PC-3 (cell line): ENCODE measurements around the gene LRRC8C. TPM values are rescaled to one million over a fixed set of nuclear protein-coding genes. Genes with fewer than 3 reads are reported as not detected.

ENCODE experiments used
- ATAC-seq: fragments of 200-7000 bp; cut with Tn5 transposase; 2 replicates; pipeline ENCODE4 v1.9.1; 2020; ENCODE audit warnings: mild to moderate bottlenecking, moderate library complexity
- BruUV-seq: library from RNA; stranded (reverse); fragments of 400-500 nt; replicated peaks from 2 replicates; lab custom pipeline; 2021; lab: Mats Ljungman, UMichigan
- CTCF ChIA-PET: fragments of 300-600 bp; sonication (Branson Sonifier 250); formaldehyde crosslinking; loops from one replicate; lab custom pipeline; 2022; ENCODE audit warnings: antibody characterized with exemption; lab: Charles Lee
- POLR2A ChIA-PET: fragments of 300-600 bp; sonication (Branson Sonifier 250); formaldehyde crosslinking; loops from one replicate; lab custom pipeline; 2022; ENCODE audit warnings: antibody characterized with exemption; ENCODE audit not compliant: unreplicated experiment; lab: Charles Lee
- DNase-seq: peaks from one replicate; pipeline ENCODE4 v3.0.0-alpha.2; 2015
- H2AFZ ChIP-seq: fragments of 300-600 bp; sonication (generic); 2 replicates; pipeline ENCODE4 v1.6.0; 2016; ENCODE audit warnings: antibody characterized with exemption, low read length
- H3F3A ChIP-seq: fragments of 300-600 bp; sonication (generic); one replicate; pipeline ENCODE4 v1.6.0; 2017; ENCODE audit warnings: antibody characterized with exemption, low read length, control low read depth, mild to moderate bottlenecking; ENCODE audit not compliant: unreplicated experiment
- H3K27ac ChIP-seq: fragments of 300-600 bp; sonication (generic); 2 replicates; pipeline ENCODE4 v1.5.1; 2016; ENCODE audit warnings: mild to moderate bottlenecking, low read length
- H3K27me3 ChIP-seq: fragments of 300-600 bp; sonication (generic); 2 replicates; pipeline ENCODE4 v1.6.1; 2016; ENCODE audit warnings: low read length, mixed read lengths
- H3K36me3 ChIP-seq: fragments of 300-600 bp; sonication (generic); 2 replicates; pipeline ENCODE4 v1.6.1; 2016; ENCODE audit warnings: low read depth, mixed run types, low read length, mixed read lengths
- H3K4me1 ChIP-seq: fragments of 300-600 bp; sonication (generic); 2 replicates; pipeline ENCODE4 v1.5.1; 2016; ENCODE audit warnings: low read length; ENCODE audit not compliant: insufficient read depth
- H3K4me2 ChIP-seq: fragments of 300-600 bp; sonication (generic); 2 replicates; pipeline ENCODE4 v1.6.0; 2016; ENCODE audit warnings: low read length
- H3K4me3 ChIP-seq: fragments of 300-600 bp; sonication (generic); 2 replicates; pipeline ENCODE4 v1.5.1; 2016; ENCODE audit warnings: mild to moderate bottlenecking, low read length, mixed read lengths
- H3K79me2 ChIP-seq: fragments of 300-600 bp; sonication (generic); 2 replicates; pipeline ENCODE4 v1.6.1; 2017; ENCODE audit warnings: low read length, mixed read lengths
- H3K9ac ChIP-seq: fragments of 300-600 bp; sonication (generic); 2 replicates; pipeline ENCODE4 v1.6.0; 2016; ENCODE audit warnings: mild to moderate bottlenecking, low read length
- H3K9me2 ChIP-seq: fragments of 300-600 bp; sonication (generic); replicated peaks from 2 replicates; pipeline ENCODE4 v1.6.1; 2016; ENCODE audit warnings: mixed run types, low read length, mixed read lengths
- H3K9me3 ChIP-seq: fragments of 300-600 bp; sonication (generic); 2 replicates; pipeline ENCODE4 v1.6.1; 2016; ENCODE audit warnings: low read length, mixed read lengths
- H4K20me1 ChIP-seq: fragments of 300-600 bp; sonication (generic); 2 replicates; pipeline ENCODE4 v1.6.1; 2016; ENCODE audit warnings: low read length, mixed read lengths
- EZH2 ChIP-seq: fragments of 300-600 bp; sonication (generic); IDR thresholded peaks from one replicate; pipeline ENCODE4 v1.6.1; 2017; ENCODE audit warnings: antibody characterized with exemption, mild to moderate bottlenecking, low read length; ENCODE audit not compliant: unreplicated experiment
- EZH2phosphoT487 ChIP-seq: fragments of 300-600 bp; sonication (generic); IDR thresholded peaks from 2 replicates; pipeline ENCODE4 v1.6.1; 2018; ENCODE audit warnings: mild to moderate bottlenecking, antibody characterized with exemption, low read length, borderline replicate concordance
- intact Hi-C: fragments of 100-400 bp; cut with micrococcal nuclease; formaldehyde crosslinking; loops from 2 replicates; pipeline ENCODE4 v1.9.0; 2023
- total RNA-seq: library from RNA; depleted of rRNA; stranded (reverse); fragments of >200 nt; gene quantifications from 2 replicates; pipeline ENCODE4 v1.2.3, GENCODE V29; 2014
- TF ChIP-seq, protein P1 (sequence below): fragments of 300-600 bp; sonication (generic); conservative IDR thresholded peaks from 2 replicates; pipeline ENCODE4 v1.5.1; 2017; ENCODE audit warnings: antibody characterized with exemption, low read depth, mild to moderate bottlenecking, low read length

The LRRC8C gene
- total RNA-seq, 1 experiment from 2014 or later, result 4.3 TPM

DNA sequence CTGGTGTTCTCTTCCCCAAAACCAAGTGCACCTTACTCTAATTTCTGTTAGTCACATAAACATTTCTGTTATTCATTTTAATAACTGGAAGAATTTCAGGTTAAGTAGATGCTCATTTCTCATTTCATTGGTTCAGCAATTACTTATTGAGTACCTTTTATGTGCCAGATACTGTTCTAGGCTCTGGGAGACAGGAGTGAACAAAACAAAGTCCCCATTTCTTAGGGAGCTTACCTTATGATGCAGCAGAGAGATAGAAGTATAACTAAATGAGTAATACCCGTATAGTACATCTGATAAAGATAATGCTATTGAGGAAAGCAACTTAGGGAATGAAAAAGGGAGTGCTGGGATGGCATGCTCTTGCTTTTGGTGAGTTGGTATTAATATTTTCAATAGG lies 33.7 kb downstream of the LRRC8C start:
- H3F3A ChIP-seq, result no peaks in the 10 kb centered on the region
- DNase-seq (no peak), ATAC-seq (no peak)
- no peak overlapping the region for H3K4me3 ChIP-seq
- intact Hi-C loops, result no loop called here
- no peaks in the 10 kb centered on the region for H3K36me3 ChIP-seq
- no TSS peak for BruUV-seq
- no peaks in the 10 kb centered on the region for H3K27me3 ChIP-seq
- H3K27ac ChIP-seq, result no peak overlapping the region
- no peaks in the 10 kb centered on the region for H4K20me1 ChIP-seq
- no peaks in the 10 kb centered on the region for H3K9me2 ChIP-seq
- no peaks in the 10 kb centered on the region for H3K9me3 ChIP-seq
- CTCF ChIA-PET, result no interaction called here
- POLR2A ChIA-PET, result no interaction called here
- no peaks in the 10 kb centered on the region for H3K79me2 ChIP-seq
- no peak overlapping the region for H3K4me2 ChIP-seq
- H3K9ac ChIP-seq, result no peak overlapping the region
- H2AFZ ChIP-seq, result no peak overlapping the region
- peaks cover 4% of the 10 kb centered on the region for H3K4me1 ChIP-seq
- TF ChIP-seq EZH2phosphoT487, result no peak
- no peak for TF ChIP-seq EZH2
- TF ChIP-seq, protein P1, sequence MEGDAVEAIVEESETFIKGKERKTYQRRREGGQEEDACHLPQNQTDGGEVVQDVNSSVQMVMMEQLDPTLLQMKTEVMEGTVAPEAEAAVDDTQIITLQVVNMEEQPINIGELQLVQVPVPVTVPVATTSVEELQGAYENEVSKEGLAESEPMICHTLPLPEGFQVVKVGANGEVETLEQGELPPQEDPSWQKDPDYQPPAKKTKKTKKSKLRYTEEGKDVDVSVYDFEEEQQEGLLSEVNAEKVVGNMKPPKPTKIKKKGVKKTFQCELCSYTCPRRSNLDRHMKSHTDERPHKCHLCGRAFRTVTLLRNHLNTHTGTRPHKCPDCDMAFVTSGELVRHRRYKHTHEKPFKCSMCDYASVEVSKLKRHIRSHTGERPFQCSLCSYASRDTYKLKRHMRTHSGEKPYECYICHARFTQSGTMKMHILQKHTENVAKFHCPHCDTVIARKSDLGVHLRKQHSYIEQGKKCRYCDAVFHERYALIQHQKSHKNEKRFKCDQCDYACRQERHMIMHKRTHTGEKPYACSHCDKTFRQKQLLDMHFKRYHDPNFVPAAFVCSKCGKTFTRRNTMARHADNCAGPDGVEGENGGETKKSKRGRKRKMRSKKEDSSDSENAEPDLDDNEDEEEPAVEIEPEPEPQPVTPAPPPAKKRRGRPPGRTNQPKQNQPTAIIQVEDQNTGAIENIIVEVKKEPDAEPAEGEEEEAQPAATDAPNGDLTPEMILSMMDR, result no peak

DNA sequence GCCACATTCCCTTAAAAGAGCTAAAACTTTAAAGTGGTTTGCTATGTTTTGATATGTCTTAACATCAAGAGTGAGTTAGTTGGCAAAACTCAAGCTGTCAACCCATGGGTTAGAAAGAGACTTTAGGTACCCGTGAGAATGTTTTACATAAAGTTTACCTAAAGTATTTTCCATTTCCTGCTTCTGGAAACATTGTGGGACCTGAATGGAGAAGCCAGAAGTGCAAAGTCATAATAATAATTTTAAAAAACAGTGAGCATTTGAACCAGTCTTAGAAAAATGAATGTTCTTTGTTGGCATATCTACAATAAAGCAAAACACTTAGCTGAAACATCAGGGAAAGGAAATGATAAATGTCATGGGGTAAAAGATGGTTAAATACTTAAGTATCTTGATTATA lies 34.8 kb downstream of the LRRC8C start:
- H3K79me2 ChIP-seq, result no peaks in the 10 kb centered on the region
- BruUV-seq, result no TSS peak
- H3K27ac ChIP-seq, result no peak overlapping the region
- H3K4me3 ChIP-seq, result no peak overlapping the region
- H3K9me2 ChIP-seq, result no peaks in the 10 kb centered on the region
- H2AFZ ChIP-seq, result no peak overlapping the region
- DNase-seq (no peak), ATAC-seq (no peak)
- no peak for TF ChIP-seq EZH2phosphoT487
- TF ChIP-seq, protein P1, result no peak
- TF ChIP-seq EZH2, result no peak
- H3K9me3 ChIP-seq, result no peaks in the 10 kb centered on the region
- intact Hi-C loops, result no loop called here
- CTCF ChIA-PET, result no interaction called here
- no peaks in the 10 kb centered on the region for H3F3A ChIP-seq
- no peaks in the 10 kb centered on the region for H3K27me3 ChIP-seq
- no peak overlapping the region for H3K9ac ChIP-seq
- H4K20me1 ChIP-seq, result no peaks in the 10 kb centered on the region
- no peak overlapping the region for H3K4me2 ChIP-seq
- no peaks in the 10 kb centered on the region for H3K36me3 ChIP-seq
- POLR2A ChIA-PET, result no interaction called here
- H3K4me1 ChIP-seq, result peaks cover 14% of the 10 kb centered on the region

DNA sequence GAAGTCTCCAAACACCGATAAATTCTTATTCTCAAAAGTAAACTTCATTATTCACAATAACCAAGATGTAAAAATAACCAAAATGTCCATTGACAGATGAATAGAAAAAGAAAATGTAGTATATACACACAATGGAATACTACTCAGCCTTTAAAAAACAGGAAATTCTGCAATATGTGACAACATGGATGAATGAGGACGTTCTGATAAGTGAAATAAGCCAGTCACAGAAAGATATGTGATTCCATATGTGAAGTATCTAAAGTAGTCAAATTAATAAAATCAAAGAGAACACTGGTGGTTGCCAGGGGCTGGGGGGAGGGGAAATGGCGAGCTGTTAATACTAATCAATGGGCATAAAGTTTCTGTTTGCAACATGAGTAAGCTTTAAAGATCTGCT lies 36.0 kb downstream of the LRRC8C start:
- Histone ChIP-seq H3F3A (no peaks in the 10 kb centered on the region), H3K9me2 (no peaks in the 10 kb centered on the region), H3K9ac (no peak overlapping the region), H3K27ac (no peak overlapping the region), H3K4me2 (no peak overlapping the region), H3K79me2 (no peaks in the 10 kb centered on the region), H2AFZ (no peak overlapping the region), H3K36me3 (no peaks in the 10 kb centered on the region), H4K20me1 (no peaks in the 10 kb centered on the region), H3K4me1 (peaks cover 23% of the 10 kb centered on the region), H3K27me3 (no peaks in the 10 kb centered on the region), H3K9me3 (no peaks in the 10 kb centered on the region), H3K4me3 (no peak overlapping the region)
- BruUV-seq, result no TSS peak
- ATAC-seq (no peak), DNase-seq (no peak)
- intact Hi-C loops, result no loop called here
- POLR2A ChIA-PET, result no interaction called here
- CTCF ChIA-PET, result no interaction called here
- TF ChIP-seq EZH2phosphoT487 (no peak), EZH2 (no peak)
- TF ChIP-seq, protein P1, result no peak
